HL-60 (cell line): ENCODE measurements around the gene KARS1.

Source experiments
- POLR2AphosphoS5 ChIP-seq: IDR thresholded peaks from 2 replicates; pipeline ENCODE4 v1.6.1; 2012; ENCODE audit warnings: low read depth
- TF ChIP-seq, protein P1 (sequence below): IDR thresholded peaks from one replicate; pipeline ENCODE4 v1.5.1; 2011; ENCODE audit warnings: low read length, control low read depth, inconsistent platforms; ENCODE audit not compliant: insufficient read depth

DNA sequence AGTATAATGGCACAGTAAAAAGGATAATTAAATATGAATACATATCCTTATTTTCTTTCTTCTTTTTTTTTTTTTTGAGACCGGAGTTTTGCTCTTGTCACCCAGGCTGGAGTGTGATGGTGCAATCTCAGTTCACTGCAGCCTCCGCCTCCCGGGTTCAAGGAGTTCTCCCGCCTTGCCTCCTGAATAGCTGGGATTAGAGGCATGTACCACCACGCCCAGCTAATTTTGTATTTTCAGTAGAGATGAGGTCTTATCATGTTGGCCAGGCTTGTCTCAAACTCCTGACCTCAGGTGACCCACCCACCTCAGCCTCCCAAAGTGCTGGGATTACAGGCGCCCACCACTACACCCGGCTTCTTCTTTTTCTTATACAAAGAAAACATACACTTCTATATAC lies 69.3 kb downstream of the KARS1 start:
- TF ChIP-seq, protein P1, sequence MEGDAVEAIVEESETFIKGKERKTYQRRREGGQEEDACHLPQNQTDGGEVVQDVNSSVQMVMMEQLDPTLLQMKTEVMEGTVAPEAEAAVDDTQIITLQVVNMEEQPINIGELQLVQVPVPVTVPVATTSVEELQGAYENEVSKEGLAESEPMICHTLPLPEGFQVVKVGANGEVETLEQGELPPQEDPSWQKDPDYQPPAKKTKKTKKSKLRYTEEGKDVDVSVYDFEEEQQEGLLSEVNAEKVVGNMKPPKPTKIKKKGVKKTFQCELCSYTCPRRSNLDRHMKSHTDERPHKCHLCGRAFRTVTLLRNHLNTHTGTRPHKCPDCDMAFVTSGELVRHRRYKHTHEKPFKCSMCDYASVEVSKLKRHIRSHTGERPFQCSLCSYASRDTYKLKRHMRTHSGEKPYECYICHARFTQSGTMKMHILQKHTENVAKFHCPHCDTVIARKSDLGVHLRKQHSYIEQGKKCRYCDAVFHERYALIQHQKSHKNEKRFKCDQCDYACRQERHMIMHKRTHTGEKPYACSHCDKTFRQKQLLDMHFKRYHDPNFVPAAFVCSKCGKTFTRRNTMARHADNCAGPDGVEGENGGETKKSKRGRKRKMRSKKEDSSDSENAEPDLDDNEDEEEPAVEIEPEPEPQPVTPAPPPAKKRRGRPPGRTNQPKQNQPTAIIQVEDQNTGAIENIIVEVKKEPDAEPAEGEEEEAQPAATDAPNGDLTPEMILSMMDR: no peak
- TF ChIP-seq POLR2AphosphoS5: no peak
